Measurements from ENCODE around the gene TGM3.

Gene TGM3

DNA sequence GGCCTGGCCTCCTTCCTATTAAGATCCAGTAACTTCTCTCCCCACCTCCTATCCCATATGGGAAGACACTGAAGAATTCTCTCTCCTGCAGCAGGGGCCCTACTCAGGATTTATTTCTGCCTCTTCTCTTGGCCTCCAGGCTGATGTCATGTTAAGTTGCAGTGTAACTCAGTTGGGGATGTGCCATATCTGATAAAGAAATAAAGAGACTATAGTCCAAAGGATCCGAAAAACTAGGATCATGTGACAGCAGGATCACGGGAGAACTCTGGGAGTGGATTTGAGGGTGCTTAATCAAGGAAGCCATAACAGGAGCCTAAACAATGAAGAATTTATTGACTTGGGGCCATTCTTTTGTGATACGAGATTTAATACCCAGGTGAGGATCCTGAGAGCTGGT lies 46.4 kb downstream of the TGM3 start:
- TF ChIP-seq, protein P1, sequence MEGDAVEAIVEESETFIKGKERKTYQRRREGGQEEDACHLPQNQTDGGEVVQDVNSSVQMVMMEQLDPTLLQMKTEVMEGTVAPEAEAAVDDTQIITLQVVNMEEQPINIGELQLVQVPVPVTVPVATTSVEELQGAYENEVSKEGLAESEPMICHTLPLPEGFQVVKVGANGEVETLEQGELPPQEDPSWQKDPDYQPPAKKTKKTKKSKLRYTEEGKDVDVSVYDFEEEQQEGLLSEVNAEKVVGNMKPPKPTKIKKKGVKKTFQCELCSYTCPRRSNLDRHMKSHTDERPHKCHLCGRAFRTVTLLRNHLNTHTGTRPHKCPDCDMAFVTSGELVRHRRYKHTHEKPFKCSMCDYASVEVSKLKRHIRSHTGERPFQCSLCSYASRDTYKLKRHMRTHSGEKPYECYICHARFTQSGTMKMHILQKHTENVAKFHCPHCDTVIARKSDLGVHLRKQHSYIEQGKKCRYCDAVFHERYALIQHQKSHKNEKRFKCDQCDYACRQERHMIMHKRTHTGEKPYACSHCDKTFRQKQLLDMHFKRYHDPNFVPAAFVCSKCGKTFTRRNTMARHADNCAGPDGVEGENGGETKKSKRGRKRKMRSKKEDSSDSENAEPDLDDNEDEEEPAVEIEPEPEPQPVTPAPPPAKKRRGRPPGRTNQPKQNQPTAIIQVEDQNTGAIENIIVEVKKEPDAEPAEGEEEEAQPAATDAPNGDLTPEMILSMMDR (conservative IDR thresholded peaks at IDR 0.05; ENCODE audit: low read length) = no peak
- H3K4me3 ChIP-seq (ENCODE audit: low read length) = no peak overlapping the region
- DNase-seq (ENCODE audit: low read depth) = no peak

DNA sequence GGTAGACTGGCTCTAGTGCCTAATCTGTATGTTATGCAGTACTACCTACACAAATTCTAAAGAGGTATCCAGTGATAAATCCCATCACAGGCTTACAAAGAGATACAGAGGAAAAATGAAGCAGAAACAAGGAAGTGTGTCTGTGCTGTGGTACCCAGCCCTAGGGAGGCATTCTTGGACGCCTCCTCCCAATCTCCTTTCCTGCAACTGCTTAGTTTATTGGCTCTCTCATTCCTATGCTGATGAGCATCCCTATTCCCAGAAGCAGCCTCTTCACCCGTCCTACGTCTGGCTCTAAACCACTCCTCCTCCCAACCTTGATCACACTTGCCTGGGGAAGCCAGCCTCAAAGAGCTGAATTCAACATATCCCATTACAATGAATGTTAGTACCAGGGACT lies 50.4 kb downstream of the TGM3 start:
- no peak for DNase-seq (ENCODE audit: low read depth)
- H3K4me3 ChIP-seq (ENCODE audit: low read length) = no peak overlapping the region
- TF ChIP-seq, protein P1 (conservative IDR thresholded peaks at IDR 0.05; ENCODE audit: low read length) = no peak

DNA sequence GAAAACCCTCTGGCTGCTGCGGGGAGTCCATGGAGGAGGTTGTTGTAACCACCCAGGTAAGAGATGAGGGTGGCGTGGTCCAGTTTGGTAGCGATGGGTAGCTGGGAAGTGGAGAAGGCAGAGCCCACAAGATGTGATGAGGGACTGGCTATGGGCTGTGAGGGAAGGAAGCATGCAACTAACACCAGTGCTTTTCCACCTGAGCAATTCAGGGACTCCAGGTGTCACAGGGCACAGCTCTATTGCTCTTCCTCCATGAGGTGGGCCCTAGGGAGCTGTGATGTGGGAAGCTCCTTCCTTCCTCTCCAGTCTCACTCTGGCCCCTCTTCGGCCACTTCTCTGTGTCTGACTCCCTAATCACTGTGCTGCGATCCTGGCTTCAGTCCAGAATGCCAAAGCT lies 52.5 kb downstream of the TGM3 start:
- DNase-seq (ENCODE audit: low read depth) = no peak
- H3K4me3 ChIP-seq (ENCODE audit: low read length) = no peak overlapping the region
- TF ChIP-seq, protein P1 (conservative IDR thresholded peaks at IDR 0.05; ENCODE audit: low read length) = no peak

DNA sequence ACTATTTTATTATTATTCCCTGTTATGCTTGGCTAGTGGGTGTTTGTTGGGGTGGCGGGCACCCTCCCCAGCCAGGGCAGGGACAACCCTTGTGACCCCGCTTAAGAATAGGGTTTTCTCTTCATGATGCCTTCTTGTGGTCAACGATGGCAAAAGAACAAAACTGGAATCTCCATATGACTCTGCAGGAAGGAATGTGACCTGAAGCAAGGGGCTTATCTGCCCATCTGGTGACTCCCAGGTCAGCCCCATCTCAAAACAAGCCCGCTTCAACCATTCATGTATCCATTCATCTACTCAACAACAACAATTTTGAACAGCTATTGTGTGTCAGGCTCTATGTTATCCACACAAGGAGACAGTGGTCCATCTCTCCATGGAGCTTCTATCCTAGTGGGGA lies 54.0 kb downstream of the TGM3 start:
- H3K4me3 ChIP-seq (ENCODE audit: low read length) = no peak overlapping the region
- TF ChIP-seq, protein P1 (conservative IDR thresholded peaks at IDR 0.05; ENCODE audit: low read length) = no peak
- peak; percentile 29 for DNase-seq (ENCODE audit: low read depth)

DNA sequence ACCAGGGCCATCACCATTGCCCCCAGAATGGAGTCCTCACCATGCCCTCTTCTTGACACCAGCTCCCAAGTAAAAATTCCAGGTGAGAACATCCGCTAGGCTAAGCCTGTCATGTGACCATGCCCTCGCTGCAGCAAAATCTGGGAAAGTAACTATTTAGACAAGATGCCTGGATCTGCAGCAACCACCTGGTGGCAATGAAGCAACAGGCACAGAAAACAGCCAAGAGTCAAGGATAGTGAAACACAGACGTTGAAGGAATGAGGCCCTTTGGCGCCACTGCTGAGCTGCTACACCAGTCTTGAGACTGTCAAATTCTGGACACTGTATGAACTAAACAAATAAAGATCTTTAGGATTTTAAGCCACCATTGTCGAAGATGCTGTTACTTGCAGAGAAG lies 54.8 kb downstream of the TGM3 start:
- no peak overlapping the region for H3K4me3 ChIP-seq (ENCODE audit: low read length)
- TF ChIP-seq, protein P1 (conservative IDR thresholded peaks at IDR 0.05; ENCODE audit: low read length) = no peak
- DNase-seq (ENCODE audit: low read depth) = no peak

DNA sequence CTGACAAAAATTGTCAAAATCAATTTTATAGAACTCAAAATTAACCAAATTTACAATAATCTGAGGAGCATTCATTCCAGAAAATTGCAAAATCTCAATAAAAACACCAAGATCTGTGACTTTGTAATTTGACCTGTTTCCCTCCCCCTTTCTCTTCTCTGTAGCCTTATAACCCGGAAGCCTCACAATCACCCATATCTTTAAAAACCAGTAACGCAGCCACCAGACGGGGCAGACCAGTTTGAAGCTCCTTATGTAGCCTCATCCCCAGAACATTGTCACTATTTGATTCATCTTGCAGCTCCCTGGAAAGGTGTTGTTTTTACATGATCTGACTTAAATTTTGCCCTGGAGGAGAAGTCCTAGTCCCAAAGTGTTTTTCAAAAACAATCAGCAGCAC lies 57.4 kb downstream of the TGM3 start:
- no peak overlapping the region for H3K4me3 ChIP-seq (ENCODE audit: low read length)
- TF ChIP-seq, protein P1 (conservative IDR thresholded peaks at IDR 0.05; ENCODE audit: low read length) = no peak
- no peak for DNase-seq (ENCODE audit: low read depth)

DNA sequence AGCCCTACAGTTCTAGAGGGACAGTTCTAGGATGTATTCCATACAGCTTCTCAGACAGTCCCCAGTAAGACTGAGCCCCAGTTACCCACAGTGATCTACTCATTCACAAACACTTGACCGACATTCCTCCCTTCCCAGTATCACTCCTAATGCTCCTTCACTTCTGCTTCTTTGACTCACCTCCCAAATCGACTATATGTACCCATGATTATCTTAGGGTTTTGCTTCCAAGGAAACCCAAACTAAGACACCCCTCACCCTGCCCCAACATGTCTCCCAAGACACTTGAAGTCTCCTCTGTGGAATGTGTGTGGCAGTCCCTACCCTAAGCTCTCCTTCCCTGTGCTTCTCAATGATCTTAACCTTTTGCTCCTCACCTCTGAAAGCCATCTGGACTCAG lies 61.3 kb downstream of the TGM3 start:
- DNase-seq (ENCODE audit: low read depth) = no peak
- no peak overlapping the region for H3K4me3 ChIP-seq (ENCODE audit: low read length)
- TF ChIP-seq, protein P1 (conservative IDR thresholded peaks at IDR 0.05; ENCODE audit: low read length) = no peak

Measured in AG10803 (cell line).